ENCODE measurements around the gene YBX2. TPM values are rescaled to one million over a fixed set of nuclear protein-coding genes. Genes with fewer than 3 reads are reported as not detected.

The YBX2 gene
- total RNA-seq, 2 donors from 2014 or later: 3.6 to 9.5 TPM

DNA sequence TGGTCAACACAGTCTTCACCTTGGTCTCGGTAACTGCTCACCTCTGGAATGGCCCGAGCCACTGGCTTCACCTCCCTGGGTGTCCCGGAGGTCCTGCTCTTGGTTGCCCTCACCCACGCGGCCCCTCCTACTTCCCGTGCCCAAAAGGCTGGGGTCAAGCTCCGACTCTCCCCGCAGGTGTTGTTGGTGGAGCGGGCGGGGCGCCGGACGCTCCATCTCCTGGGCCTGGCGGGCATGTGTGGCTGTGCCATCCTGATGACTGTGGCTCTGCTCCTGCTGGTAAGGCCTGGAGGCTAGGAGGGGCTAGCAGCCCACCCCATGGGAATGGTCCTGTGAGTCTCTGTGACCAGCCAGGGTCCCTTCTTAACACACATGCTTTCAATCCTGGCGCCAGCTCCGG lies 9.5 kb downstream of the YBX2 start:
- ATAC-seq (replicated peaks in 1 of 2) (no peak), DNase-seq (no peak)
- no peak overlapping the region for H3K27ac Mint-ChIP-seq
- H3K9me3 Mint-ChIP-seq: no peaks in the 10 kb centered on the region
- H3K36me3 Mint-ChIP-seq (ENCODE audit: insufficient read depth in 2 of 2): no peaks in the 10 kb centered on the region
- H3K4me3 Mint-ChIP-seq: no peak overlapping the region
- H3K27me3 Mint-ChIP-seq (ENCODE audit: low read depth): peaks cover 30% of the 10 kb centered on the region
- H3K4me1 Mint-ChIP-seq (ENCODE audit: low read depth): peaks cover 26% of the 10 kb centered on the region

DNA sequence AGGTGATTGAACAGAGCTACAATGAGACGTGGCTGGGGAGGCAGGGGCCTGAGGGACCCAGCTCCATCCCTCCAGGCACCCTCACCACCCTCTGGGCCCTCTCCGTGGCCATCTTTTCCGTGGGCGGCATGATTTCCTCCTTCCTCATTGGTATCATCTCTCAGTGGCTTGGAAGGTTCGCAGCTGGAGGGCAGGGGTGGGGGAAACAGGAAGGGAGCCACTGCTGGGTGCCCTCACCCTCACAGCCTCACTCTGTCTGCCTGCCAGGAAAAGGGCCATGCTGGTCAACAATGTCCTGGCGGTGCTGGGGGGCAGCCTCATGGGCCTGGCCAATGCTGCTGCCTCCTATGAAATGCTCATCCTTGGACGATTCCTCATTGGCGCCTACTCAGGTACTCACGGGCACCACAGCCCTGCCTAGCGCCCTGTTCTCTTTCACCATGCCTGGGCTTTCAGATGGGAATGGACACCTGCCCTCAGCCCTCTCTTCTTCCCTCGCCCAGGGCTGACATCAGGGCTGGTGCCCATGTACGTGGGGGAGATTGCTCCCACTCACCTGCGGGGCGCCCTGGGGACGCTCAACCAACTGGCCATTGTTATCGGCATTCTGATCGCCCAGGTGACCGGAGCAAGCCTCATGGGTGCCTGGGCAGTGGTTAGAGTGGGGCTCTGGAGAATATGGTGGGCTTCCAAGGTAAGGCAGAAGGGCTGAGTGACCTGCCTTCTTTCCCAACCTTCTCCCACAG lies 10.8 kb downstream of the YBX2 start:
- Mint-ChIP-seq H3K27ac (no peak overlapping the region), H3K36me3 (ENCODE audit: insufficient read depth in 2 of 2) (no peaks in the 10 kb centered on the region), H3K4me1 (ENCODE audit: low read depth) (peaks cover 26% of the 10 kb centered on the region), H3K27me3 (ENCODE audit: low read depth) (peaks cover 32% of the 10 kb centered on the region), H3K4me3 (no peak overlapping the region), H3K9me3 (no peaks in the 10 kb centered on the region)
- no peak for ATAC-seq (replicated peaks in 1 of 2)
- DNase-seq: no peak

- H3K36me3 Mint-ChIP-seq (ENCODE audit: insufficient read depth in 2 of 2): no peaks in the 10 kb centered on the region
- no peaks in the 10 kb centered on the region for H3K9me3 Mint-ChIP-seq
- ATAC-seq (replicated peaks in 1 of 2): no peak
- no peak overlapping the region for H3K27ac Mint-ChIP-seq
- DNase-seq: no peak
- peak overlapping the region; percentile 40 to 86 for H3K4me3 Mint-ChIP-seq
- H3K27me3 Mint-ChIP-seq (ENCODE audit: low read depth): peaks cover 32% of the 10 kb centered on the region
- peaks cover 26% of the 10 kb centered on the region for H3K4me1 Mint-ChIP-seq (ENCODE audit: low read depth)
These were observed 11.6 kb downstream of the YBX2 start for GRCh38 chr17:7282752-7283321.

DNA sequence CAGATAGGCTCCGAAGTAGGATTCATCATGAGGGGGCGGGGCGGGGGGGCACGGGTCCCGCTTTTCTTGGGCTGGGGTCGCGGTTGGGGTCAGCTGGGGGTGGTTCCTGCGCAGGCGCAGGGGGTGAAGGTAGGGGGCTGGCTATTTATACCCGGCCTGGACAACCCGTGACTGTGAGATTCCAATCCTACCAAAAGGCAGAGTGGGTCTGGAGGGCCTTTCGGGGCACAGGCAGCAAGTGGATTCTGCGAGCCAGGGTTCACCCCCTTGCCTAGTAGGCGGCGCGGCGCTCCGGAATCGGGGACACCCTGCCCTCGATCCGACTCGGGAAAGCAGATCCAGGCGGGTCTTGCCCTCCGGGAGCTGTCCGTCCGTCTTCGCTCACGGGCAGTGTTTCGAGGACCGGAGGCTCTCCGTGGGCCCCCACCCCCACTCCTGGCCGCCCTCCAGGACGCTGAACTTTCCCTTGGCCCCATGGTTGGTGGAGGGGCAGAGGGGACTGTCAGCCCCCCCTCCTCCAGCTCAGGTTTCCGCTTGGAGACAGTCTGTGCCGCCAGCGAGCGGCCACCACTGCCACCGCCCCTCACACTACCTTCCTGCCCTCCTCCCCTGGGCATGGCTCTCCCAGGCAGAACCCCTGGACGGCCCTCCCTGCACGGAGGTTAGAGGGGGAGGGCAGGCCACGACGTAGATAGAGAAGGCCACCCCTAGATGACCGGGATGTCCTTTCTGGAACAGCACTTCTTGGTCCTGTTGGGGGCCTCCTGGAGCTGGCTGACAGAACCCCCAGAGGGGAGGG lies 12.3 kb downstream of the YBX2 start:
- ATAC-seq (replicated peaks in 1 of 2) (no peak), DNase-seq (no peak)
- no peak overlapping the region for H3K27ac Mint-ChIP-seq
- no peaks in the 10 kb centered on the region for H3K9me3 Mint-ChIP-seq
- H3K4me3 Mint-ChIP-seq: peak overlapping the region; percentile 86 to 91
- H3K27me3 Mint-ChIP-seq (ENCODE audit: low read depth): peaks cover 32% of the 10 kb centered on the region
- H3K4me1 Mint-ChIP-seq (ENCODE audit: low read depth): peaks cover 26% of the 10 kb centered on the region
- no peaks in the 10 kb centered on the region for H3K36me3 Mint-ChIP-seq (ENCODE audit: insufficient read depth in 2 of 2)

GRCh38 chr17:7281074-7281952 lies 13.1 kb downstream of the YBX2 start, which contains the start of gene SLC2A4:
Gene SLC2A4, plus strand, starts transcription at chr17:7281718. Its CDS starts 217 bp downstream, at chr17:7281935.
- H3K4me3 Mint-ChIP-seq: peak within 1 kb of the TSS; percentile 86 to 91
- no peaks in the 10 kb centered on the region for H3K9me3 Mint-ChIP-seq

GRCh38 chr17:7280519-7281073 lies 13.8 kb downstream of the YBX2 start:
- Mint-ChIP-seq H3K36me3 (ENCODE audit: insufficient read depth in 2 of 2) (no peaks in the 10 kb centered on the region), H3K4me3 (peak overlapping the region; percentile 86 to 91), H3K27me3 (ENCODE audit: low read depth) (peaks cover 32% of the 10 kb centered on the region), H3K9me3 (no peaks in the 10 kb centered on the region), H3K27ac (no peak overlapping the region), H3K4me1 (ENCODE audit: low read depth) (peaks cover 26% of the 10 kb centered on the region)
- peak; percentile 84 to 89 for DNase-seq
- peak; percentile 83 for ATAC-seq (replicated peaks in 1 of 2)

More at GRCh38 chr17:7281074-7281952, 13.1 kb downstream of the YBX2 start, which contains the start of gene SLC2A4:
- Mint-ChIP-seq H3K27ac (no peak within 1 kb of the TSS), H3K36me3 (ENCODE audit: insufficient read depth in 2 of 2) (no peaks in the 10 kb centered on the region), H3K4me1 (ENCODE audit: low read depth) (peaks cover 26% of the 10 kb centered on the region), H3K27me3 (ENCODE audit: low read depth) (peaks cover 32% of the 10 kb centered on the region)
- DNase-seq (peak; percentile 89 to 91), ATAC-seq (replicated peaks in 1 of 2) (peak; percentile 82)

- peaks cover 26% of the 10 kb centered on the region for H3K4me1 Mint-ChIP-seq (ENCODE audit: low read depth)
- no peaks in the 10 kb centered on the region for H3K9me3 Mint-ChIP-seq
- ATAC-seq (replicated peaks in 1 of 2) (no peak), DNase-seq (no peak)
- H3K36me3 Mint-ChIP-seq (ENCODE audit: insufficient read depth in 2 of 2): no peaks in the 10 kb centered on the region
- peaks cover 32% of the 10 kb centered on the region for H3K27me3 Mint-ChIP-seq (ENCODE audit: low read depth)
- no peak overlapping the region for H3K4me3 Mint-ChIP-seq
- no peak overlapping the region for H3K27ac Mint-ChIP-seq
These were observed 15.0 kb downstream of the YBX2 start for GRCh38 chr17:7279448-7279847.

- Mint-ChIP-seq H3K9me3 (no peaks in the 10 kb centered on the region), H3K27me3 (ENCODE audit: low read depth) (peaks cover 21% of the 10 kb centered on the region), H3K4me1 (ENCODE audit: low read depth) (peaks cover 23% of the 10 kb centered on the region), H3K36me3 (ENCODE audit: insufficient read depth in 2 of 2) (peaks cover 0 to 3% of the 10 kb centered on the region in 2 donors), H3K4me3 (no peak overlapping the region), H3K27ac (no peak overlapping the region)
- no peak for ATAC-seq (replicated peaks in 1 of 2)
- DNase-seq: no peak
These were observed 27.7 kb downstream of the YBX2 start for GRCh38 chr17:7266784-7267183.

- ATAC-seq (replicated peaks in 1 of 2) (no peak), DNase-seq (no peak)
- Mint-ChIP-seq H3K4me1 (ENCODE audit: low read depth) (peaks cover 38% of the 10 kb centered on the region), H3K27ac (no peak overlapping the region), H3K4me3 (peak overlapping the region; percentile 58 to 82), H3K27me3 (ENCODE audit: low read depth) (peaks cover 21% of the 10 kb centered on the region), H3K9me3 (no peaks in the 10 kb centered on the region), H3K36me3 (ENCODE audit: insufficient read depth in 2 of 2) (peaks cover 0 to 3% of the 10 kb centered on the region in 2 donors)
These were observed 30.7 kb downstream of the YBX2 start for GRCh38 chr17:7263801-7264078.

DNA sequence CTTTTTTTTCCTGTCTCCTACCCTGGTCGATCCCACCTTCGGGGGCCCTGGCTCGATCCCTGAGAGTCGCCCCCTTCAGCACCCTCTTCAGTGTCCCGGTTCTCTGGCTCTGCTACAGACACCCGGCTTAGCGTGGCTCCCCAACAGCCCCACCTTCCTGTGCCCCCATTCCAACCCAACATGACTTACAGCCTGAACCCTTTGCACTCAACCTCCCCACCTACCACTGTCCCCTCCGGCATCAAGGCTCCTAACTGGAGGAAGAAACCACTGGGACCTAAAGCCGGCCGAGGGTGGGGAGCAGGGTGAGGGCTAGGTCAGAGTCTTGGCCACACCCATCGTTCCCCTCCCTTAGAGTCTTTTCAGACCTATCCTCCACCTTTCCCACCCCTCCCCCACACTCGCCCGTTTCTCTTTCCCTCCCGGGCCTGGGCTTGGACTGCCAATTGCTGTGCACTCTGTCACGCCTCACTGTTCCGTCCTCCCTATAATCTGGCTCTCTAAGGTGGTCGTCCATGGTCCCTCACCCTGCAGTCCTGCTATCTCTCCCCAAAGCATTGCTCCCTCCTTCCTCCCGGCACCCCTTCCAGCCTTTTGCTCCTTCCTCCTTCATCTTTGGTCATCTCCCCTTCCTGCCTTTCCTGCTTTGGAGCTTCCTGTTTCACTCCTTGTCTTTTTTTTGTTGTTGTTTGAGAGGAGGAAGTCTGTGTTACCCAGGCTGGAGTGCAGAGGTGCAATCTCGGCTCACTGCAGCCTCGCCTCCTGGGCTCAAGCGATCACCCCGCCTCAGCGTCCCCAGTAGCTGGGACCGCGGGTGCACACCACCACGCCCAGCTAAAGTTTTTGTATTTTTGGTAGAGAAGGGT lies 31.3 kb downstream of the YBX2 start:
- peak overlapping the region; percentile 28 for H3K27ac Mint-ChIP-seq
- peak; percentile 16 to 27 for ATAC-seq (replicated peaks in 1 of 2)
- H3K4me1 Mint-ChIP-seq (ENCODE audit: low read depth): peaks cover 40% of the 10 kb centered on the region
- H3K36me3 Mint-ChIP-seq (ENCODE audit: insufficient read depth in 2 of 2): peaks cover 0 to 3% of the 10 kb centered on the region in 2 donors
- DNase-seq: no peak
- peak overlapping the region; percentile 58 to 82 for H3K4me3 Mint-ChIP-seq
- peaks cover 21% of the 10 kb centered on the region for H3K27me3 Mint-ChIP-seq (ENCODE audit: low read depth)
- H3K9me3 Mint-ChIP-seq: no peaks in the 10 kb centered on the region

DNA sequence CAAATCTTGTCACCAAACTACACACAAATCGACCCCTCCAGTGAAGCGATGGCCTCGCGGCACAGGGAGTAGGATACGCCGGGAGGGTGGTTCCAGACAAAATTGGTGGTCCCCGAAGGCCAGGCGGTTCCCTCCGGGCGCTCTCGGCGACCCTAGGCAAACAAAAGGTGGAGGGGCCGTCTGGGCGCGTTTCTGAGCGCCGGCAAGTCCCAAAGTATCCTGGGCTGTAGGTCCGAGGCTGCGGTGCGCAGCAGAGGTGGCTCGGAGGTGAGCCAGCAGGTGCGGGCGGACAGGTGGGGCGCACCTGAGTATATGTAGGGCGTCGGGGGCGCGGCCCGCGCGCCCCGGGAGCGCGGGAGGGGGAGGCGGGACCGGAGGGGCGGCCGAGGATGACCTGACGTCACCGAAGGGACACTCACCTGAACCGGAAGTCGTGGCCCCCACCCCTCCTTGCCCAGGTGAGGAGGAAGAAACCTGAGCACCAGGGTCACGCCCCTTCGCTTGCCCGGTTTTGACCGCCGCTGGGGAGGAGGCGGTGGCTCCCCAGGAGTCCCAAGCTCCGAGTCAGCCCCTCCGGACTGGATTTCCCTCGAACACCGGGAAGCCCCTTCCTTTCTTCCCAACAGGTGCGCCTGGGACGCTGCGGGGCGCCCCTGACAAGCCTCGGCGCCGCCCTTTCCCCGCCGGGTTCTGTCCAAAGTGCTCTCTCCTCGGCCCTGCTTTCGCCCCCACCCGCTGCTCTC lies 32.1 kb downstream of the YBX2 start, which contains the start of gene CLDN7:
Gene CLDN7, minus strand, starts transcription at position 287 of the 743 bp plus-strand sequence. CDS start 435 bp downstream, outside the sequence.
- peak in 1 of 2 donors; percentile 1 for ATAC-seq (replicated peaks in 1 of 2)
- Mint-ChIP-seq H3K36me3 (ENCODE audit: insufficient read depth in 2 of 2) (peaks cover under 1 to 3% of the 10 kb centered on the region in 2 donors), H3K9me3 (no peaks in the 10 kb centered on the region), H3K27me3 (ENCODE audit: low read depth) (peaks cover 21% of the 10 kb centered on the region), H3K4me1 (ENCODE audit: low read depth) (peaks cover 40% of the 10 kb centered on the region), H3K27ac (peak within 1 kb of the TSS; percentile 28), H3K4me3 (peak within 1 kb of the TSS; percentile 70 to 82)
- DNase-seq: no peak

Measured in activated T-cell treated with anti-CD3 and anti-CD28 coated beads, Interleukin-2, amount 50 U/mL, for 72 hours (primary cell).